NCI-H2029 (cell line): ENCODE data around the gene BTBD8.

Experiments used
- DNase-seq: peaks from one replicate; lab custom pipeline; 2025; lab: John Stamatoyannopoulos, UW

The BTBD8 gene

DNA sequence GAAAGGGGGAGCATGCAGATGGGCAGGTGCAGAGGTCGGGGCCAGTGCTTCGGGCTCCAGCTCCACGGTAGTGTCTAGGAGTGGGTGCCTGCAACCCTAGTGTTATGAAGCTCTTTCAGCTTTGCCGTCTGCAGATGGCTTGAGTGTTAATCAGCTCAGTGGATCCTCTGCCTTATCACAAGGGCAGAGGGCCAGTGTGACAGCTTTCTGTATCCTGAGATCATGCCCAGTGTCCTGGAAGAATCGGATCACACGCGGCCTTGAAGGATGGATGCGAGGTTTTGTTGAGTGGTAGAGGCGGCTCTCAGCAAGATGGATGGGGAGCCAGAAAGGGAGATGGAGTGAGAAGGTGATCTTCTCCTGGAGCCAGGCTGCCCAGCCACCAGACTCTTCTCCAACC, 112.1 kb downstream of the BTBD8 start:
- DNase-seq, result no peak

DNA sequence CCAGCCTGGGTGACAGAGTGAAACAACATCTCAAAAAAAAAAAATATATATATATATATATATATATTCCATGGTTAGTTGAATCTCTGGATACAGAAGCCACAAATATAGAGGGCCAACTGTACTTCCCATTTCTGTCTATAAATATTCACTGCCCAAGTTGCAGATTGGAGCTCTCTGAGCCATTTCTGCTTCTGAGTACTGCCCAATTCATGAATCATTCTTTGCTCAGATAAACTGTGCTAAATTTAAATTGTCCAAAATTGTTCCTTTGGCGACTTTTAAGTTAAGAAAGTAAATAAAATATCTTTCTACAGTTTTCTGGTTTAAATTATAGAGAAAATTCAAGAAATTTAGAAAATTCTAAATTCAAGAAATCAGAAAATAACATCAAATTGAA, 114.4 kb downstream of the BTBD8 start:
- no peak for DNase-seq

DNA sequence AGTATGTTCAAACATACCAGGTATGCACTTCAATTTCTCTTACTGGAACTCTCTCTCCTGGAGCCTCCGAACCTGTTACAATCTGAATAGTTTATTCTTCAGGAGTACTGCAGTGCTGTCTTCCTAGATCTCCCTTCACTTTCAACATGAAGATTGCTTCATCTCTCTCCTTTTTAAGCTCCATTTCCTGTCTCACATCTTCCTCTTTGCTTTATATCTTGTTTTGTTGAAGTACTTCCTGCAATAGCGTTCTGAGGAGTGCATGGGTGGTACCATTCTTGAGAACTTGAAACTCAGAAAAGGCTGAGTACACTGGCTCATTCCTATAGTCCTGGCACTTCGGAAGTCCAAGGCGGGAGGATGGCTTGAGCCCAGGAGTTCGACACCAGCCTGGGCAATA, 121.8 kb downstream of the BTBD8 start:
- DNase-seq, result no peak

DNA sequence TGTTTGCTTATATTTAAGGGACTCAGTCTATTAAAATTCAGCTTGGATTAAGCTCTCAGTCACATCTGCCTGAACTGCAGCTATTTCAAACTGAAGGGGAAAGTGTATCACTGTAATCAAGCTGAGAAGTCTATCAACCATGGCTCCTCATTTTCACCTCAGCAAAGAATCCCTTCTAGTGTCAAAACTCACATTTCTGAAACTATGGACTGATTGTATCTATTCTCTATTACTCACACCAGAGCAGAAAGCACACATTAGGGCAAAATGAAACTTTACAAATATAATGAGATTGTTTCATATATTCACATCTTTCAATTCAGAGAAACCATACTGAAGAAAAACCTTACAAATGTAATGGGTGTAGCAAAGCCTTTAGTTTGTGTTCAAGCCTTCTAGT, 123.0 kb downstream of the BTBD8 start:
- DNase-seq, result no peak

DNA sequence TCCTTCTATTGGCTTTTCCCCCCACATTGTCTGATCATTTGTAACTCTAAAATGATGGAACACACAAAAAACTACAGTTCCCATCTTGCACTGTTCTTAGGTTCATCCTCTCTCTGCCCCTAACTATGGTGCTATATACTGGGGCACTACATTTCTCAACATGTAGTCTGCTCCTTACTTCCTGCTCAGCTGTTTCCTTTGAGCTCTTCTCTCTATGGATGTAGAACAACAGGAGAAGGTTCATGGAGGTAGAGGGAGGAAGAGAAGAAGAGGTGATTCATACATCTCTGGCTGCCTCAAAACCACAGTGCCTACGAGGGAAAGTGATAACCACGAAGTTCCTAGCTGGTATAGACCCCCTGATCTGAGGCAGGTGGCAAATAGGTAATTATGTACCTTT, 130.6 kb downstream of the BTBD8 start:
- no peak for DNase-seq

DNA sequence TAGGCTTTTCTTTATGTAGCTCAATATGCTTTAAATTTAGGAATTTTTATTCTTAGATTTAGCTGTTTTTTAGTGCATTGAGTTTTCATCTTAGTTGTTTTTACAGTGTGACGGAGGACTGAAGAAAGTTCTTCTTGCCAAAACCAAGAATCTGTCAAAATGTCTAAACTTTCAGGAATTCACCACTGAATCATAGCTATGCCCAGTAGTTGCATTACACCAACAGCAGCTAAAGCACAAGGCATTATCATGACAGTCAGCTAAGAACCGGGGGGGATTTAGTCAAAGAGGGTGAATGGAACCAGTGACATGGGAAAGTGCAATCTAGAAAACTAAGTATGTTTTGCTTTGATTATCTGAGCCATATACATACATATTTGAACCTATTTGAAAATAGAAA, 131.0 kb downstream of the BTBD8 start:
- DNase-seq, result no peak

DNA sequence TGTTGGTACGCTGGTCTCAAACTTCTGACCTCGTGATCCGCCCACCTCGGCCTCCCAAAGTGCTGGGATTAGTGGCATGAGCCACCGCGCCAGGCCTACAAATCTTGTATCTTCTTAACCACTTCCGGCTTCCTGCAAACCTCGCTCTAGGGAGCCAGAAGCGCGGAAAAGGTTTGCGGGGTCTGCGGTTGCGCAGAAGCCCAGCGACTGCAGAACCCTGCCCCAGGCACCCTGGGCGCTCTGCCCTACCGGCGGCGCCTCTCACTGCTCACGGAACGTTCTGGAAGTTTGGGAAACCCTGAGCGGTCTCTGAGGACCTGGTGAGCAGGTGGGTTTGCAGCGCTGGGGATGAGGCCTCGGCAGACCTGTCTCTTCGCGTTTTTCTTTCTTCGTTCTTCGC, 137.6 kb downstream of the BTBD8 start, which contains the start of gene C1orf146:
C1orf146 (plus strand) TSS at position 195 of the 400 bp plus-strand sequence. CDS start 13,506 bp downstream, outside the sequence.
- DNase-seq, result no peak

DNA sequence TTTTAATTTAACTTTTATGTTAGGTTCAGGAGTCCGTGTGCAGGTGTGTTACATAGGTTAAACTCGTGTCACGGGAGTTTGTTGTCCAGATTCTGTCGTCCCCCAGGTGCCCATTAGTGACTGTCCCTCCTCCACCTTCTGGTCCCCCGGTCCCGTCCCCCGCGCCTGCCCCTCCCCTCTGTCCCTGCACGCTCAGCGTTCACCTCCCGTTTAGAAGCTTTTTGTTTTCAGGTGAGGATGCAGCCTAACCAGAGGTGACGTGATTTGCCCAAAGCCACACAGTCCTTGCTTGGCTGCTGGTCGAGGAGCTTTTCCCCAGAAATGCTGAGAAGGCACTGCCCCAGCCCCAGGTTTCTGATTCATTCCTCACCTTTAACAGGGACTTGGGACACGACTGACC, 138.4 kb downstream of the BTBD8 start:
- no peak for DNase-seq

DNA sequence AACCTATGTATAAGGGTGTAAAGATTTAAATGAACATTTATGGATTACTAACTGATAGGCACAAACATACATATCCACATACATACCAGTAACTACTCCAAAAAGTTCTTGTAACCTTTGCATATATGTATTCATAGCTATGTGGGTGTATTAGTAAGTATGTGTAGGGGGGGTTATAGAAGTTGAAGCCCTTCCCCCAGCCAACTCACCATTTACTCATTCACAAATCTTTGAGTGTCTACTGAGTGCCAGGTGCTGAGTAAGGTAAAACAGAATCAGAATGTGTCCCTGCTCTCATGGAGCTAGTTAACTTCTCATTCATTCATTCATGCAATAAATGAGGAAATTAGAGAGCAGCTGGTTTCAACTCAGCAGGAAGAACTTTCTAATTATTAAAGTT, 138.9 kb downstream of the BTBD8 start:
- DNase-seq, result no peak

DNA sequence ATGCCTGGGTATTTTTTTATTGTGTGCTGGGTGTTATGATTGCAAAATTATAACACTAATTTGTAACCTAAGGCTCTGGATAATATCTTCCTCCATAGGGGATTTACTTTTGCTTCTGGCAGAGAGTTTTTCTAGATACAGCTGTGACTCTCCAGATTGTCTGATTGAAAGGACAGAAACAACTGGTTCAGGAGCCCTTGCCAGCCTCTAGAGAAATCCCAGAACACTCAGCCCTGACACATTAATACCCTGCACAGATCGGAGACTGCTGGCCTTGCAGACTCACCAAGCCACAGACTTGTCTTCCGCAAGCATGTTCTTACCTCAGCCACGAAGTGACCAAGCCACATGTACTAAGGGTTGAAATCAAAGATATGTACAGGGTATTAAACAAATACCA, 148.3 kb downstream of the BTBD8 start:
- no peak for DNase-seq

DNA sequence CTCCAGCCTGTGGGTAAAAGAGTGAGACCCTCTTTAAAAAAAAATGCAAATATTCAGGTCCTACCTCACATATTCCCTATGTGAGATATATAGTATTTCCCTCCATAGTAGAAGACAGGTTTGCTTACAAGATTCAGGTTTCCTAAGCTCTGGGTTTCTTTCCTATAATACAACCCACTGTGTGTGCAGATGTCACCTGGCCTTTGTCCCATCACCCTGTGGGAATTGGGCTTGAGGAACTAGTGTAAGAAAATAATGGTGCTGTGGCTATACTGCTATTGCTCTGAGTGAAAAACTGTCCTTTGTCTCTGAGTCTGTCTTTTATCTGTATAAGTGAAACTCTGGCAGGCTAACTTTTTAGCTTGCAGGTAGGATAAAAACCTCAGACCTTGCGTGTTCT, 150.6 kb downstream of the BTBD8 start:
- DNase-seq, result no peak
